Measurements from ENCODE around the gene ATP6V1F. TPM values are rescaled to one million over a fixed set of nuclear protein-coding genes. Genes with fewer than 3 reads are reported as not detected.

The ATP6V1F gene
- total and polyA plus RNA-seq, 2 donors (not counting 1 experiment from before 2014, with no cell fraction given), result 124 to 167 TPM

DNA sequence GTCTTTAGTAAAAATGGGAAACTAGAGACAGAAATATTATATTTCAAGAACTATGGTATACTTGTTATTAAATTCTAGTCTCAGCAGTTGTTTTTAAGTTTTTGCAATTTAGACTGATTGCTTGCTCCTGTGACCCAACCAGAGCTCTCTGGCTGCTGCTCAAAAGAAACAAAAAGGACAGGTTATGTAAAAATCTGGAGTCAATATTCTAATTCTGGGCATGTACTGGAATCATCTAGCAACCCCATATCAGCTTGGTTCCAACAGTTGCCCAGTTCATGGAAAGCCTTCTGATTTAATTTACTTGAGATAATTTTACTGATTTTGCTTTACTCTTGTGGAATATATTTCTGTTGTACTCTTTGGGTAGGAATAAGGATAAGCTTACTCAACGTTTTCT is 37.6 kb downstream of the ATP6V1F start:
- no peaks in the 10 kb centered on the region for H3K27me3 ChIP-seq (ENCODE audit: control insufficient read depth, insufficient read depth, low read length)
- no peaks in the 10 kb centered on the region for H3K79me2 ChIP-seq (ENCODE audit: control insufficient read depth, insufficient read depth, low read length)
- no peak overlapping the region for H3K4me3 ChIP-seq (replicated peaks in 1 of 4; ENCODE audit: control extremely low read depth in 1 of 4, insufficient read depth in 1 of 4, low read depth in 3 of 4, low read length in 4 of 4)
- H4K20me1 ChIP-seq (ENCODE audit: control insufficient read depth, extremely low read depth, insufficient read depth, low read length), result no peaks in the 10 kb centered on the region
- no peak overlapping the region for H2AFZ ChIP-seq (ENCODE audit: low read length)
- H3K9me3 ChIP-seq (ENCODE audit: control insufficient read depth, insufficient read depth, low read depth, low read length), result no peaks in the 10 kb centered on the region
- no peak overlapping the region for H3K27ac ChIP-seq (ENCODE audit: insufficient read depth, low read length)
- DNase-seq (ENCODE audit: low read depth in 2 of 2), result no peak
- H3K4me2 ChIP-seq (ENCODE audit: extremely low read depth, insufficient read depth, low read length), result no peak overlapping the region
- TF ChIP-seq, protein P1, sequence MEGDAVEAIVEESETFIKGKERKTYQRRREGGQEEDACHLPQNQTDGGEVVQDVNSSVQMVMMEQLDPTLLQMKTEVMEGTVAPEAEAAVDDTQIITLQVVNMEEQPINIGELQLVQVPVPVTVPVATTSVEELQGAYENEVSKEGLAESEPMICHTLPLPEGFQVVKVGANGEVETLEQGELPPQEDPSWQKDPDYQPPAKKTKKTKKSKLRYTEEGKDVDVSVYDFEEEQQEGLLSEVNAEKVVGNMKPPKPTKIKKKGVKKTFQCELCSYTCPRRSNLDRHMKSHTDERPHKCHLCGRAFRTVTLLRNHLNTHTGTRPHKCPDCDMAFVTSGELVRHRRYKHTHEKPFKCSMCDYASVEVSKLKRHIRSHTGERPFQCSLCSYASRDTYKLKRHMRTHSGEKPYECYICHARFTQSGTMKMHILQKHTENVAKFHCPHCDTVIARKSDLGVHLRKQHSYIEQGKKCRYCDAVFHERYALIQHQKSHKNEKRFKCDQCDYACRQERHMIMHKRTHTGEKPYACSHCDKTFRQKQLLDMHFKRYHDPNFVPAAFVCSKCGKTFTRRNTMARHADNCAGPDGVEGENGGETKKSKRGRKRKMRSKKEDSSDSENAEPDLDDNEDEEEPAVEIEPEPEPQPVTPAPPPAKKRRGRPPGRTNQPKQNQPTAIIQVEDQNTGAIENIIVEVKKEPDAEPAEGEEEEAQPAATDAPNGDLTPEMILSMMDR (conservative IDR thresholded peaks at IDR 0.05 in 1 of 2, IDR thresholded peaks at IDR 0.05 in 1 of 2; ENCODE audit: low read depth in 1 of 2, low read length in 2 of 2), result no peak
- TF ChIP-seq EZH2 (IDR thresholded peaks at IDR 0.05; ENCODE audit: low read length, missing control alignments), result no peak
- H3K36me3 ChIP-seq (ENCODE audit: control insufficient read depth, insufficient read depth, low read length), result no peaks in the 10 kb centered on the region
- H3K9ac ChIP-seq (ENCODE audit: insufficient read depth, low read length), result no peak overlapping the region
- no peaks in the 10 kb centered on the region for H3K4me1 ChIP-seq (ENCODE audit: control insufficient read depth, extremely low read depth, insufficient read depth, low read length)

DNA sequence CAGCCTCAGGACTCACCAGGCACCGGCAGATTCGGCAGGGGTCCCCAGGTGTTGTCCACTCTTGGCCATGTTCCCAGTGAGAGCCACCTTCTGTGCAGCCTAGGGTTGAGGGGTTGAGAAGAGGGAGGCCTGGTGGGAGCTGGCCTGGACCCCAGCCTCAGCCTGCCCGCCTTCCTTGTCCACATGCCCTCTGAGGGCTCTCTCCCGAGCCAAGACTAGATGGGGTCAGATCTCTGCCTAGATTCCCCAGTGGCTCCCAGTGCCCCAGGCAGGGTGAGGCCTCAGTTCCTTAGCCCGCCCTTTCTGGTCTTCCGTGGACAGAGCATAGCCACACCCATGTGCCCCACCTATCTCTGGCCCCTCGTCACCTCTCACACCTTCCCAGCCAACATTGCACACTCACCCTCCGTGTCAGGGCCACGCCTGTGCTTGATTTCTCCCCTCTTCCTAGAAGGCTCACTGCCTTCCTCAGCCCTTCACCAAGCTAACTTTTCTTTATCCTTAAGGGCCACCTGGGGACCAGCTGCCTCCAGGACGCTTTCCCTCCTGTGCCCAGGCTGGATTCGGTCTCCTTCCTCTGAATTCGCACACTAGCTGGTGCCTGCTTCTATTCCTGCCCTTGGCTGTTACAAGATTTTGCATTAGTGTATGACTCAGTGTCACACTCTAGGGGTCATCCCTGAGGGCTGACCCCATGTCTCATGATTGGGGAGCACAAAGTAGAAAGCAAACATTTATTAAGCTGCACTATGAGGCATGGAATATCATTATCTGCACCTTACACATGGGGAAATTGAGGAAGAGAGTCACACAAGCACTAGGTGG is 40.3 kb downstream of the ATP6V1F start:
- peak in 1 of 2 donors; percentile 50 for DNase-seq (ENCODE audit: low read depth in 2 of 2)
- H3K4me1 ChIP-seq (ENCODE audit: control insufficient read depth, extremely low read depth, insufficient read depth, low read length), result no peaks in the 10 kb centered on the region
- H4K20me1 ChIP-seq (ENCODE audit: control insufficient read depth, extremely low read depth, insufficient read depth, low read length), result no peaks in the 10 kb centered on the region
- no peaks in the 10 kb centered on the region for H3K27me3 ChIP-seq (ENCODE audit: control insufficient read depth, insufficient read depth, low read length)
- no peaks in the 10 kb centered on the region for H3K36me3 ChIP-seq (ENCODE audit: control insufficient read depth, insufficient read depth, low read length)
- H3K9ac ChIP-seq (ENCODE audit: insufficient read depth, low read length), result no peak overlapping the region
- H3K79me2 ChIP-seq (ENCODE audit: control insufficient read depth, insufficient read depth, low read length), result no peaks in the 10 kb centered on the region
- no peak overlapping the region for H2AFZ ChIP-seq (ENCODE audit: low read length)
- H3K9me3 ChIP-seq (ENCODE audit: control insufficient read depth, insufficient read depth, low read depth, low read length), result no peaks in the 10 kb centered on the region
- TF ChIP-seq, protein P1 (conservative IDR thresholded peaks at IDR 0.05 in 1 of 2, IDR thresholded peaks at IDR 0.05 in 1 of 2; ENCODE audit: low read depth in 1 of 2, low read length in 2 of 2), result no peak
- TF ChIP-seq EZH2 (IDR thresholded peaks at IDR 0.05; ENCODE audit: low read length, missing control alignments), result no peak
- no peak overlapping the region for H3K4me2 ChIP-seq (ENCODE audit: extremely low read depth, insufficient read depth, low read length)
- no peak overlapping the region for H3K27ac ChIP-seq (ENCODE audit: insufficient read depth, low read length)
- H3K4me3 ChIP-seq (replicated peaks in 1 of 4; ENCODE audit: control extremely low read depth in 1 of 4, insufficient read depth in 1 of 4, low read depth in 3 of 4, low read length in 4 of 4), result no peak overlapping the region

DNA sequence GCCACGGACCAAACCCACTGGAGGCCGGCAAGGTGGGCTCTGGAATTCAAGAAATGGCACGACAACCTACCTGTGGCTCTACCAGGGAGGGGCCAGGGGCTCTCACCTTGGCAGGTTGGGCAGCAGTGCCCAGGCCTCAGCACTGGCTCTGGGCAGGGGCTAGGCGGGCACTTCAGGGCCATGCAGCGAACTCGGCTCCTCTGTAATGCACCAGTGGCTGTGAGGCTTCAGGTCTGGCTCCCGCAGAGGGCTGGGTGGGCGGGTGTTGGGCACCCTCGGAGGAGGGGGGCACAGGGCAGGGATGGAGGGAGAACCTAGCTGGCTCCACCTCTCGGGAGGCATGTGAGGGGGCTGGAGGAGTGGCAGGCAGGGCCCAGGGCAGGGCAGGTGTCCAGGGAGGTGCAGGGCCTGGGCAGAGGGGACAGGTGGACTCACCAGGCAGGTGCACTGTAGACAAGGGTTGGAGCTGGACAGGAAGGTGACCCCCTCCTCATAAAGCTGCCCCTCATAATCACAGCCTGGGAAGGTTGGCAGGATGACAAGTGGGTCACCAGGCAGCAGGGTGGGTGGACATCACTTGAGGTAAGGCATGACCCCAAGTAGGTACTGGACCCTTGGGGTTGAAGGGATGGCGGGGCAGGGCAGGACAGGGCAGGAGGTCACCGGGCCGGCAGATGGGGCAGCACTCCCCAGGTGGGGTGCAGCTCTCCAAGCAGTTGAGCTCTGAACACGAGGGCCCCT is 41.1 kb downstream of the ATP6V1F start:
- Histone ChIP-seq H3K36me3 (ENCODE audit: control insufficient read depth, insufficient read depth, low read length) (no peaks in the 10 kb centered on the region), H3K27ac (ENCODE audit: insufficient read depth, low read length) (no peak overlapping the region), H3K9me3 (ENCODE audit: control insufficient read depth, insufficient read depth, low read depth, low read length) (no peaks in the 10 kb centered on the region), H2AFZ (ENCODE audit: low read length) (no peak overlapping the region), H3K79me2 (ENCODE audit: control insufficient read depth, insufficient read depth, low read length) (no peaks in the 10 kb centered on the region), H3K4me2 (ENCODE audit: extremely low read depth, insufficient read depth, low read length) (no peak overlapping the region), H3K9ac (ENCODE audit: insufficient read depth, low read length) (no peak overlapping the region), H3K27me3 (ENCODE audit: control insufficient read depth, insufficient read depth, low read length) (peaks cover 2% of the 10 kb centered on the region), H3K4me3 (replicated peaks in 1 of 4; ENCODE audit: control extremely low read depth in 1 of 4, insufficient read depth in 1 of 4, low read depth in 3 of 4, low read length in 4 of 4) (no peak overlapping the region), H3K4me1 (ENCODE audit: control insufficient read depth, extremely low read depth, insufficient read depth, low read length) (no peaks in the 10 kb centered on the region), H4K20me1 (ENCODE audit: control insufficient read depth, extremely low read depth, insufficient read depth, low read length) (no peaks in the 10 kb centered on the region)
- TF ChIP-seq EZH2 (IDR thresholded peaks at IDR 0.05; ENCODE audit: low read length, missing control alignments), result no peak
- TF ChIP-seq, protein P1 (conservative IDR thresholded peaks at IDR 0.05 in 1 of 2, IDR thresholded peaks at IDR 0.05 in 1 of 2; ENCODE audit: low read depth in 1 of 2, low read length in 2 of 2), result no peak
- no peak for DNase-seq (ENCODE audit: low read depth in 2 of 2)
